Neural progenitor cell (in vitro differentiated cells): ENCODE data around the gene ARID5B. TPM values are rescaled to one million over a fixed set of nuclear protein-coding genes. Genes with fewer than 3 reads are reported as not detected.

Experiments used
- DNase-seq: peaks from one replicate; pipeline ENCODE4 v3.0.0-alpha.2; 2016; ENCODE audit warnings: low spot score
- H2AFZ ChIP-seq: fragments of 200-600 bp; sonication (generic); replicated peaks from 2 replicates; pipeline ENCODE4 v1.6.1; 2016; ENCODE audit warnings: antibody characterized with exemption
- H3F3A ChIP-seq: fragments of 200-600 bp; sonication (generic); 2 replicates; pipeline ENCODE4 v1.6.1; 2016; ENCODE audit warnings: antibody characterized with exemption, low read depth
- H3K27ac ChIP-seq: fragments of 200-600 bp; sonication (generic); 2 replicates; pipeline ENCODE4 v1.5.1; 2016; ENCODE audit warnings: mild to moderate bottlenecking
- H3K27me3 ChIP-seq: fragments of 200-600 bp; sonication (generic); 2 replicates; pipeline ENCODE4 v1.6.1; 2016; ENCODE audit warnings: mild to moderate bottlenecking, moderate library complexity
- H3K36me3 ChIP-seq: fragments of 200-600 bp; sonication (generic); 2 replicates; pipeline ENCODE4 v1.5.1; 2016
- H3K4me1 ChIP-seq: fragments of 200-600 bp; sonication (generic); 2 replicates; pipeline ENCODE4 v1.6.1; 2016; ENCODE audit warnings: mixed run types
- H3K4me2 ChIP-seq: fragments of 200-600 bp; sonication (generic); 2 replicates; pipeline ENCODE4 v1.6.1; 2016
- H3K4me3 ChIP-seq: fragments of 200-600 bp; sonication (generic); 2 replicates; pipeline ENCODE4 v1.5.1; 2016
- H3K79me2 ChIP-seq: fragments of 200-600 bp; sonication (generic); 2 replicates; pipeline ENCODE4 v1.6.1; 2016; ENCODE audit warnings: low read depth
- H3K9ac ChIP-seq: fragments of 200-600 bp; sonication (generic); 2 replicates; pipeline ENCODE4 v1.6.1; 2016
- H3K9me3 ChIP-seq: fragments of 200-600 bp; sonication (generic); 2 replicates; pipeline ENCODE4 v1.5.1; 2016; ENCODE audit warnings: low read depth
- H4K20me1 ChIP-seq: fragments of 200-600 bp; sonication (generic); 2 replicates; pipeline ENCODE4 v1.6.1; 2016; ENCODE audit warnings: low read depth
- H3K27ac Mint-ChIP-seq: 3 replicates; pipeline ENCODE4 v1.8.0; 2021; ENCODE audit warnings: mixed read lengths
- H3K27me3 Mint-ChIP-seq: 2 replicates; pipeline ENCODE4 v1.8.0; 2022; ENCODE audit warnings: low read depth, mild to moderate bottlenecking, inconsistent platforms, moderate library complexity, mixed read lengths; ENCODE audit not compliant: insufficient read depth
- H3K36me3 Mint-ChIP-seq: 3 replicates; pipeline ENCODE4 v1.8.0; 2021; ENCODE audit warnings: mixed read lengths
- H3K4me1 Mint-ChIP-seq: 3 replicates; pipeline ENCODE4 v1.8.0; 2021; ENCODE audit warnings: mixed read lengths
- H3K4me3 Mint-ChIP-seq: 3 replicates; pipeline ENCODE4 v1.8.0; 2021; ENCODE audit warnings: mild to moderate bottlenecking, moderate library complexity, mixed read lengths
- H3K9me3 Mint-ChIP-seq: 3 replicates; pipeline ENCODE4 v1.8.0; 2020; ENCODE audit warnings: mixed read lengths
- EZH2 ChIP-seq: fragments of 200-600 bp; sonication (generic); IDR thresholded peaks from 2 replicates; pipeline ENCODE4 v1.6.1; 2017; ENCODE audit warnings: antibody characterized with exemption, mild to moderate bottlenecking, moderate library complexity
- EZH2phosphoT487 ChIP-seq: fragments of 200-600 bp; sonication (generic); IDR thresholded peaks from 2 replicates; pipeline ENCODE4 v1.6.1; 2017; ENCODE audit warnings: antibody characterized with exemption
- total RNA-seq: library from RNA; depleted of rRNA; stranded (reverse); fragments of >200 nt; gene quantifications from 2 replicates; pipeline ENCODE4 v1.2.3, GENCODE V29; 2015; ENCODE audit warnings: low replicate concordance
- TF ChIP-seq, protein P1 (sequence below): fragments of 200-600 bp; sonication (generic); IDR thresholded peaks from 2 replicates; pipeline ENCODE4 v1.5.1; 2017; ENCODE audit warnings: antibody characterized with exemption, mild to moderate bottlenecking

The ARID5B gene
- total RNA-seq, 1 donor from 2014 or later, result 1.5 TPM

DNA sequence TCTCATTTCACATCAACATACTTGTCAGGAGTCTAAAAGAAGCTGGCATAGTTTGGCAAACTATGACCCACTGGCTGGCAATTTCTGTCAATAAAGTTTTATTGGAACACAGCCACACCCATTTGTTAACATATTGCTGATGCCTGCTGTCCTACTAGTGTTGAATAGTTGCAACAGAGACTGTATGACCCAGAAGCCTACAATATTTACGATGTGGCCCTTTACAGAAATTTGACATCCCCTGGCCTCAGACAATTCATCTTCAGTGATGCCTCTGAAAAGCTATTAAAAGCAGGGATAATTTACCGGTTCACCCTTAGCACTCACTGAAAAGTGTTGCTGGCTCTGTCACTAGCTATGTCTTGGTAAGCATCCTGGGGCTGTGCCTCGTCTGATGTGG lies 155.2 kb downstream of the ARID5B start:
- Histone ChIP-seq H3K9ac (no peak overlapping the region), H3K4me1 (no peaks in the 10 kb centered on the region), H3K36me3 (no peaks in the 10 kb centered on the region), H4K20me1 (no peaks in the 10 kb centered on the region), H3F3A (no peaks in the 10 kb centered on the region), H2AFZ (no peak overlapping the region), H3K79me2 (no peaks in the 10 kb centered on the region), H3K27me3 (no peaks in the 10 kb centered on the region), H3K4me2 (no peak overlapping the region), H3K27ac (no peak overlapping the region), H3K9me3 (no peaks in the 10 kb centered on the region), H3K4me3 (no peak overlapping the region)
- Mint-ChIP-seq H3K4me1 (peaks cover 4% of the 10 kb centered on the region), H3K9me3 (peaks cover 2% of the 10 kb centered on the region), H3K36me3 (peaks cover 36% of the 10 kb centered on the region), H3K27me3 (no peaks in the 10 kb centered on the region), H3K4me3 (no peak overlapping the region), H3K27ac (no peak overlapping the region)
- no peak for DNase-seq
- TF ChIP-seq EZH2 (no peak), EZH2phosphoT487 (no peak)
- TF ChIP-seq, protein P1, sequence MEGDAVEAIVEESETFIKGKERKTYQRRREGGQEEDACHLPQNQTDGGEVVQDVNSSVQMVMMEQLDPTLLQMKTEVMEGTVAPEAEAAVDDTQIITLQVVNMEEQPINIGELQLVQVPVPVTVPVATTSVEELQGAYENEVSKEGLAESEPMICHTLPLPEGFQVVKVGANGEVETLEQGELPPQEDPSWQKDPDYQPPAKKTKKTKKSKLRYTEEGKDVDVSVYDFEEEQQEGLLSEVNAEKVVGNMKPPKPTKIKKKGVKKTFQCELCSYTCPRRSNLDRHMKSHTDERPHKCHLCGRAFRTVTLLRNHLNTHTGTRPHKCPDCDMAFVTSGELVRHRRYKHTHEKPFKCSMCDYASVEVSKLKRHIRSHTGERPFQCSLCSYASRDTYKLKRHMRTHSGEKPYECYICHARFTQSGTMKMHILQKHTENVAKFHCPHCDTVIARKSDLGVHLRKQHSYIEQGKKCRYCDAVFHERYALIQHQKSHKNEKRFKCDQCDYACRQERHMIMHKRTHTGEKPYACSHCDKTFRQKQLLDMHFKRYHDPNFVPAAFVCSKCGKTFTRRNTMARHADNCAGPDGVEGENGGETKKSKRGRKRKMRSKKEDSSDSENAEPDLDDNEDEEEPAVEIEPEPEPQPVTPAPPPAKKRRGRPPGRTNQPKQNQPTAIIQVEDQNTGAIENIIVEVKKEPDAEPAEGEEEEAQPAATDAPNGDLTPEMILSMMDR, result no peak

DNA sequence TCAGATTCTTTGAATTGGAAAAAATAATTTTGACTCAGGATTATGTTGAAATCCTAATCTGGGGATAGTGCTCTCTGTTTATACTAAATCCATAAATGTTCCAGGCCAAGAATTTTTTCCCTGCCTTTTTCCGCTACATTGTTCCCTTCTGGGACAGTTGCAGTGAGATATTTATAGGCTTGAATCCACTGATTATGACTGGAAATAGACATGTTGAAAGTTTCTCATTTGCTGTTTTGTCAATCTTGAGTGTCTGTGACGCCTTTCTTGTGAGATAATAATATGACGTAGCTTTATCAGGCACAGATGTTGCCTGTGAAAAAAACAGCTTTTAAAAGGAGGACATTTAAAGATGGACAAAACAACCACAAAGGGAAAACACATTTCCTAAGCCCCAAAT lies 155.9 kb downstream of the ARID5B start:
- Histone ChIP-seq H3K9me3 (no peaks in the 10 kb centered on the region), H3K9ac (no peak overlapping the region), H3K4me2 (no peak overlapping the region), H4K20me1 (no peaks in the 10 kb centered on the region), H3K4me1 (no peaks in the 10 kb centered on the region), H3K27me3 (no peaks in the 10 kb centered on the region), H2AFZ (no peak overlapping the region), H3K27ac (no peak overlapping the region), H3K79me2 (no peaks in the 10 kb centered on the region), H3F3A (no peaks in the 10 kb centered on the region), H3K36me3 (no peaks in the 10 kb centered on the region), H3K4me3 (no peak overlapping the region)
- Mint-ChIP-seq H3K9me3 (peaks cover 2% of the 10 kb centered on the region), H3K4me1 (peaks cover 4% of the 10 kb centered on the region), H3K4me3 (no peak overlapping the region), H3K36me3 (peaks cover 35% of the 10 kb centered on the region), H3K27me3 (no peaks in the 10 kb centered on the region), H3K27ac (no peak overlapping the region)
- TF ChIP-seq EZH2phosphoT487 (no peak), EZH2 (no peak)
- TF ChIP-seq, protein P1, result no peak
- no peak for DNase-seq

DNA sequence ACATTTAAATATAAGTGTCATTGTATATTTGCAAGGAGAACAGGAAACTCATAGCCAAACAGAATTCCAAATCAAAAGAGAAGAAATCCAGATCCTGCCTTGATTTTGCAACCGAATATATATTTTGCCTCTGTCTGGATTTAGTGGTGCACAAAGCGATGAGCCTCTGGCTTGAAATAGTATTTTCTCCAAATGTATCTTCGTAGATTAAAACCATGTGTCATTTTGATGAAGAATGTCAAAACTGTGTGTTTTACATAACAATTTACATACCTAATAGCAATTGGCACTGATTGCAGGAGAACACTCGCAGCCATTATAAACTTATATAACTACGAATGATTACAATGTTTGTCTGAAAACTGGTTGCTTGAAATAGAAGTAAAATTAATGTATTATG lies 156.4 kb downstream of the ARID5B start:
- Histone ChIP-seq H4K20me1 (no peaks in the 10 kb centered on the region), H3K4me2 (no peak overlapping the region), H3K36me3 (no peaks in the 10 kb centered on the region), H3F3A (no peaks in the 10 kb centered on the region), H2AFZ (no peak overlapping the region), H3K79me2 (no peaks in the 10 kb centered on the region), H3K27ac (no peak overlapping the region), H3K9me3 (no peaks in the 10 kb centered on the region), H3K4me1 (no peaks in the 10 kb centered on the region), H3K27me3 (no peaks in the 10 kb centered on the region), H3K4me3 (no peak overlapping the region), H3K9ac (no peak overlapping the region)
- Mint-ChIP-seq H3K9me3 (peaks cover 2% of the 10 kb centered on the region), H3K4me3 (no peak overlapping the region), H3K36me3 (peaks cover 32% of the 10 kb centered on the region), H3K27ac (no peak overlapping the region), H3K27me3 (no peaks in the 10 kb centered on the region), H3K4me1 (peaks cover 4% of the 10 kb centered on the region)
- no peak for DNase-seq
- TF ChIP-seq EZH2 (no peak), EZH2phosphoT487 (no peak)
- TF ChIP-seq, protein P1, result no peak

DNA sequence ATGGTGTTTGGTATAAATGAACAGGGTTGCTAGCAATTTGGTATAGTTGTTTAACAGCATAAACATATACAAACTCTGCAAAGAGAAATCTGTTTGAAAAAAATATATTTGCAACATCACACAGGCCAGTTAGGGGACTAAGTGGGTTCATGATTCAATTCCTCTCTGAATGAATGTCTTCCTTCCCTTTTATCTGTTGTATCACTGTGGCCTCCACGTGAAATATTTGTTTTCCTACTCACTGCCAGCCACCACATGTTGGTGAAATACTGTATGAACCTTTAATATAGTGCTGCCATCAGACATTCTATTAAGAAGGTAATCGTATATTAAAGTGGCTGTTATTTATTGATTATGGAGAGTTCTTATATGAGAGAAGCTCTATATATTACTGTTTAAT lies 157.0 kb downstream of the ARID5B start:
- Mint-ChIP-seq H3K4me3 (no peak overlapping the region), H3K4me1 (peaks cover 4% of the 10 kb centered on the region), H3K36me3 (peaks cover 29% of the 10 kb centered on the region), H3K9me3 (no peaks in the 10 kb centered on the region), H3K27ac (no peak overlapping the region), H3K27me3 (no peaks in the 10 kb centered on the region)
- Histone ChIP-seq H3K4me2 (no peak overlapping the region), H4K20me1 (no peaks in the 10 kb centered on the region), H3K79me2 (no peaks in the 10 kb centered on the region), H3K4me3 (no peak overlapping the region), H3F3A (no peaks in the 10 kb centered on the region), H3K27me3 (no peaks in the 10 kb centered on the region), H3K36me3 (no peaks in the 10 kb centered on the region), H3K4me1 (no peaks in the 10 kb centered on the region), H3K9ac (no peak overlapping the region), H2AFZ (no peak overlapping the region), H3K27ac (no peak overlapping the region), H3K9me3 (no peaks in the 10 kb centered on the region)
- no peak for DNase-seq
- no peak for TF ChIP-seq EZH2phosphoT487
- no peak for TF ChIP-seq EZH2
- TF ChIP-seq, protein P1, result no peak
